Upper lobe of left lung (tissue), 6 donors: ENCODE results near the gene RFX7. TPM values are rescaled to one million over a fixed set of nuclear protein-coding genes. Genes with fewer than 3 reads are reported as not detected.

Experiments used
- ATAC-seq, 2 donors: fragments of 200-7000 bp; cut with Tn5 transposase; one replicate each; pipeline ENCODE4 v1.9.1; 2022; ENCODE audit warnings: mild to moderate bottlenecking in 2 of 2, moderate library complexity in 2 of 2; ENCODE audit not compliant: low FRiP score in 2 of 2
- DNase-seq, 2 donors: peaks; one replicate each; pipeline ENCODE4 v3.0.0-alpha.2; 2019 to 2020
- H3K27ac ChIP-seq, 4 donors: fragments of 200-600 bp; sonication (generic); one replicate each; pipeline ENCODE4 v1.5.1; 2016 to 2019
- H3K27me3 ChIP-seq, 4 donors: fragments of 200-600 bp; sonication (generic); one replicate each; pipeline ENCODE4 v1.5.1; 2017 to 2019
- H3K36me3 ChIP-seq, 4 donors: fragments of 200-600 bp; sonication (generic); one replicate each; pipeline ENCODE4 v1.5.1; 2016 to 2019
- H3K4me1 ChIP-seq, 4 donors: fragments of 200-600 bp; sonication (generic); one replicate each; pipeline ENCODE4 v1.5.1; 2018 to 2019
- H3K4me3 ChIP-seq, 4 donors: fragments of 200-600 bp; sonication (generic); one replicate each; pipeline ENCODE4 v1.5.1; 2017 to 2019; ENCODE audit warnings: mild to moderate bottlenecking in 2 of 4, moderate library complexity in 1 of 4
- H3K9me3 ChIP-seq, 4 donors: fragments of 200-600 bp; sonication (generic); one replicate each; pipeline ENCODE4 v1.5.1; 2018 to 2019
- EP300 ChIP-seq, 4 donors: sonication (generic); formaldehyde crosslinking; IDR thresholded peaks; one replicate each; pipeline ENCODE4 v1.5.1; 2017; ENCODE audit warnings: antibody characterized with exemption in 4 of 4, control low read depth in 2 of 4
- POLR2A ChIP-seq, 4 donors: fragments of 450-650 bp; IDR thresholded peaks; one replicate each; pipeline ENCODE4 v1.5.1; 2016 to 2017; ENCODE audit warnings: antibody characterized with exemption in 4 of 4, mild to moderate bottlenecking in 2 of 4
- POLR2AphosphoS5 ChIP-seq, 2 donors: sonication (generic); formaldehyde crosslinking; IDR thresholded peaks; one replicate each; pipeline ENCODE4 v1.5.1; 2017; ENCODE audit warnings: antibody characterized with exemption in 2 of 2
- whole genome bisulfite sequencing, 2 donors: methylation state at CpG; one replicate each; pipeline ENCODE4 v1.1.5; 2017 to 2018; 5-methylcytosine and 5-hydroxymethylcytosine counted together
- total RNA-seq, 6 donors: library from RNA; depleted of rRNA in 4 of 6; stranded (reverse); fragments of >200 nt in 4 of 6; gene quantifications; one replicate each; pipeline versions ENCODE4 v1.1.0 to v1.2.1, GENCODE V29; 2016 to 2021
- TF ChIP-seq, protein P1 (sequence below), 6 experiments: fragments of 450-650 bp in 4 of 6; fragments of 200-600 bp in 2 of 6; sonication (generic) in 2 of 6; IDR thresholded peaks; one replicate each; pipeline ENCODE4 v1.5.1; 2016 to 2019; ENCODE audit warnings: antibody characterized with exemption in 6 of 6
- donor health status: DM: no; HTN: no; CAD: no; lungs with moderate emphysema.
- donor health status: DM: no; HTN: yes; CAD: no; lungs with severe emphysema.

The RFX7 gene
- total RNA-seq, 6 donors from 2014 or later, result 8.0 to 17.9 (median 12.5) TPM

DNA sequence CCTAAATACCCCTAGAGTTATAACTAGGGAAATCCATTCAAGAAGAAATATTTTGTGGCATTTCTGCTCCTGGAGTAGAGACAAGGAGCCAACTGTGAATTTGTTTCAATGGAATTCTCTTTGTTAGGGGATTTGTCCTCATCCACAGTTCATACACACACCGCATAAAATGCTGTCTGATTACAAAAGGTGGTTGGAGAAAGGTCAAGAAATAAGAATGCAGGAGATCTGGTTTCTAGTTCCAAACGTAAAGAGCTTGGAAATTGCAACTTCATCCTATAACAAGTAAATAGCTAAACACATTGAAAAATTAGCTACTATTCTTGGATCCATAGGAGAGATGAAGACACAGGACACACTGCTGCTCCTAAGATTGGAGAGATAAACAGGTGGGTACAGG lies 184.0 kb downstream of the RFX7 start:
- DNase-seq (no peak), ATAC-seq (no peak)
- H3K4me1 ChIP-seq, result no peaks in the 10 kb centered on the region

DNA sequence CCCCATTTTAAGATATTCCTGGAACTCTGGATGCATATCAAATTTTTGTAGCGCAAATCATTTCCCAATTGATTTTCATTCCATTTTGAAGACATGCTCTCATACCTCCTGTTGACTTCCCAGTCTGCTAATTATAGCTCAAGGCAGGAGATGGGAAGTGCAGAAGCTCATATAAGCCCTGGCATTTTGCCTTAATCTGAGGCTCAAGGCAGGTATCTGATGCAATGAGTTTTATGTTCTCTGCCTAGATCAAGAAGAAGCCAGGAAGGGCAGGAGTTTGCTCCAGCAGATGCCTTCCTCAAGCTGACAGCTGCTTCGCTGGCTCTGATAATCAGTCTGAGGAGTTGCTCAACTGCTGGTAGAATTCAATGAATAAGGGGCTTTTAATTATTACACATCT lies 184.7 kb downstream of the RFX7 start:
- Histone ChIP-seq H3K27ac (no peak overlapping the region), H3K4me3 (no peak overlapping the region), H3K9me3 (no peaks in the 10 kb centered on the region), H3K27me3 (no peaks in the 10 kb centered on the region), H3K36me3 (no peaks in the 10 kb centered on the region), H3K4me1 (no peaks in the 10 kb centered on the region)
- DNase-seq (no peak), ATAC-seq (no peak)
- WGBS, 2 donors, result 65 to 75% methylated on average over 2 of the region's 2 CpGs
- TF ChIP-seq POLR2A (IDR thresholded peaks at IDR 0.05), result no peak
- TF ChIP-seq EP300 (IDR thresholded peaks at IDR 0.05), result no peak
- TF ChIP-seq, protein P1, sequence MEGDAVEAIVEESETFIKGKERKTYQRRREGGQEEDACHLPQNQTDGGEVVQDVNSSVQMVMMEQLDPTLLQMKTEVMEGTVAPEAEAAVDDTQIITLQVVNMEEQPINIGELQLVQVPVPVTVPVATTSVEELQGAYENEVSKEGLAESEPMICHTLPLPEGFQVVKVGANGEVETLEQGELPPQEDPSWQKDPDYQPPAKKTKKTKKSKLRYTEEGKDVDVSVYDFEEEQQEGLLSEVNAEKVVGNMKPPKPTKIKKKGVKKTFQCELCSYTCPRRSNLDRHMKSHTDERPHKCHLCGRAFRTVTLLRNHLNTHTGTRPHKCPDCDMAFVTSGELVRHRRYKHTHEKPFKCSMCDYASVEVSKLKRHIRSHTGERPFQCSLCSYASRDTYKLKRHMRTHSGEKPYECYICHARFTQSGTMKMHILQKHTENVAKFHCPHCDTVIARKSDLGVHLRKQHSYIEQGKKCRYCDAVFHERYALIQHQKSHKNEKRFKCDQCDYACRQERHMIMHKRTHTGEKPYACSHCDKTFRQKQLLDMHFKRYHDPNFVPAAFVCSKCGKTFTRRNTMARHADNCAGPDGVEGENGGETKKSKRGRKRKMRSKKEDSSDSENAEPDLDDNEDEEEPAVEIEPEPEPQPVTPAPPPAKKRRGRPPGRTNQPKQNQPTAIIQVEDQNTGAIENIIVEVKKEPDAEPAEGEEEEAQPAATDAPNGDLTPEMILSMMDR (IDR thresholded peaks at IDR 0.05), result no peak
- no peak for TF ChIP-seq POLR2AphosphoS5 (IDR thresholded peaks at IDR 0.05)

More for the DNA sequence above, 184.0 kb downstream of the RFX7 start:
- TF ChIP-seq POLR2A (IDR thresholded peaks at IDR 0.05) (no peak), POLR2AphosphoS5 (IDR thresholded peaks at IDR 0.05) (no peak), EP300 (IDR thresholded peaks at IDR 0.05) (no peak)
- TF ChIP-seq, protein P1 (IDR thresholded peaks at IDR 0.05), result no peak
- Histone ChIP-seq H3K27me3 (no peaks in the 10 kb centered on the region), H3K27ac (no peak overlapping the region), H3K9me3 (no peaks in the 10 kb centered on the region), H3K36me3 (no peaks in the 10 kb centered on the region), H3K4me3 (no peak overlapping the region)
- WGBS, 2 donors, result 82 to 86% methylated on average over 2 of the region's 2 CpGs

DNA sequence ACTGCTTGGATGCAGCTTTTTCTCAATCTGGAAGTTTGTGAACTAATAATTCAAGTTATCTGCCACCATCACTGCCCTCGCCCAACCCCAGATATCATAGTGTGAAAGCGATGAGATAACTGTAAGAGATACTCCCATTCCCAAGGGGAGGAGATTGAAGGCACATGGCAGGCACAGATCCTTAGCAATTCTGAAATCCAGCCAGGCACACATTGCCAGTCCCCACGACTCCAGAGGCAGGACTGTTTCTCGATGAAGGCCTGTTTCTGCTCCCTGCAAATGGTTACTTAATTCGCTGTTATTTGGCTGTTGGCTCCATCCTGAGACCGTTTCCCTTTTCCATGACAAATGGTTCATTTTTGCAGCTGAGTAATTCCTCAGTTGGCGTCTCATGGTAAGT lies 187.1 kb downstream of the RFX7 start:
- Histone ChIP-seq H3K4me3 (no peak overlapping the region), H3K27ac (no peak overlapping the region), H3K9me3 (no peaks in the 10 kb centered on the region), H3K27me3 (no peaks in the 10 kb centered on the region), H3K36me3 (no peaks in the 10 kb centered on the region), H3K4me1 (peaks cover 0 to 5% (median 0%) of the 10 kb centered on the region in 4 donors)
- peak in 1 of 2 donors; percentile 34 for ATAC-seq
- 88% methylated on average over 7 of the region's 7 CpGs for WGBS, 2 donors
- TF ChIP-seq POLR2AphosphoS5 (IDR thresholded peaks at IDR 0.05), result no peak
- no peak for TF ChIP-seq EP300 (IDR thresholded peaks at IDR 0.05)
- no peak for TF ChIP-seq POLR2A (IDR thresholded peaks at IDR 0.05)
- TF ChIP-seq, protein P1 (IDR thresholded peaks at IDR 0.05), result no peak
- DNase-seq, result no peak

DNA sequence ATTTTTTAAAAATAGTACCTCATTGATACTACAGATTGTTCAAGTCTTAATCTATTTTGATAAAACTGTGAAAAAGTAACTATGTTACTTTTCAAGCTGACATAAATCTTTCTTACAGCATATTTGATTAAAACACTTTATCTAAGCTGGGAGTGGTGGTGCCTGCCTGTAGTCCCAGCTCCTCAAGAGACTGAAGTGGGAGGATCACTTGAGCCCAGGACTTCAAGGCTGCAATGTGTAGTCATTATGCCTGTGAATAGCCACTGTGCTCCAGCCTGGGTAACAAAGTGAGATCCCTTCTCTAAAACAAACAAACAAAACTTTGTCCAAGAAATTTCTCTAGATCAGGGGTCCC lies 190.7 kb downstream of the RFX7 start:
- no peak overlapping the region for H3K4me3 ChIP-seq
- H3K4me1 ChIP-seq, result peaks cover 0 to 5% (median 0%) of the 10 kb centered on the region in 4 donors
- no peaks in the 10 kb centered on the region for H3K27me3 ChIP-seq
- peak overlapping the region in 1 of 4 donors; percentile 64 for H3K27ac ChIP-seq
- H3K36me3 ChIP-seq, result no peaks in the 10 kb centered on the region
- H3K9me3 ChIP-seq, result no peaks in the 10 kb centered on the region
- DNase-seq (no peak), ATAC-seq (no peak)
- TF ChIP-seq, protein P1 (IDR thresholded peaks at IDR 0.05), result peak in 1 of 6 experiments; percentile 12
- no peak for TF ChIP-seq POLR2AphosphoS5 (IDR thresholded peaks at IDR 0.05)
- no peak for TF ChIP-seq POLR2A (IDR thresholded peaks at IDR 0.05)
- no peak for TF ChIP-seq EP300 (IDR thresholded peaks at IDR 0.05)

DNA sequence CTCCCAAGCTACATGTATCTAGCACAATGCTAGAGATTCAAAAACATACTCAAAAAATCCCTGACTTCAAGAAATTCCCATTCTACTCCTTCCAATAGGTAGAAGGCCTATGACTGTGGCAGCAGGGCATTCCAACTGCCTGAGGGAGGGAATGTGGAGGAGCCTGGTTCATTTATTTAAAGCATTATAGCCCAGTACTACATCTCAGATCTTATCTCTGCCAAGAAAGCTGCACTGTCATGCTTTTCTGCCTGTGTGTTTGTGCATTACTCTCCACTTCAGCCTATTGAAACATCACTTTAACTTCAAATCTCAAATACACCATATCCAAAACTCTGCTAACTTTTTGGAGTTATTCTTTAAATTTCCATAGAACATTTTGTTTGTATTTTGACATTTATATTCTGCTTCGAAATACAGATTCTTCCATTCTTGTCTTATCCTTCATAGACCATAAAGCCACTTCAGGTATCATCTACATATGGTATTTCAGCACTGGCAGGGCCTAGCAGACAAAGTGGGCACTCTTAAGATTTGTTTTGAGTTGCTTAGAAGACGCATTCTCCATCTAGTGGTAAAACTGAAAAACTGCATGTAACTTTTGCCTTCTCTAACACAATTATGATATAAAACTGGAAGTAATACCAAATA lies 191.2 kb downstream of the RFX7 start:
- Histone ChIP-seq H3K9me3 (no peaks in the 10 kb centered on the region), H3K4me1 (peaks cover 0 to 5% (median 0%) of the 10 kb centered on the region in 4 donors), H3K27ac (peak overlapping the region in 1 of 4 donors; percentile 64), H3K4me3 (no peak overlapping the region), H3K27me3 (no peaks in the 10 kb centered on the region), H3K36me3 (no peaks in the 10 kb centered on the region)
- ATAC-seq, result peak in 1 of 2 donors; percentile 73
- WGBS, 2 donors, result 9 to 19% methylated on average over 2 of the region's 2 CpGs
- TF ChIP-seq, protein P1 (IDR thresholded peaks at IDR 0.05), result peak; percentile 58 to 81 (median 70)
- TF ChIP-seq EP300 (IDR thresholded peaks at IDR 0.05) (no peak), POLR2A (IDR thresholded peaks at IDR 0.05) (no peak), POLR2AphosphoS5 (IDR thresholded peaks at IDR 0.05) (no peak)
- DNase-seq, result no peak
